Upper lobe of right lung (tissue), 1 donor: ENCODE measurements around the gene NMNAT3. TPM values are rescaled to one million over a fixed set of nuclear protein-coding genes. Genes with fewer than 3 reads are reported as not detected.
A peak's percentile ranks its signal among the peaks of the same experiment; 100 is the strongest.

Experiments
- ATAC-seq: fragments of 200-7000 bp; cut with Tn5 transposase; one replicate; pipeline ENCODE4 v1.9.1; 2020; ENCODE audit warnings: mild to moderate bottlenecking, moderate library complexity
- DNase-seq: peaks from one replicate; pipeline ENCODE4 v3.0.0-alpha.2; 2020
- H3K27ac ChIP-seq: fragments of 200-600 bp; one replicate; pipeline ENCODE4 v1.8.0; 2022
- H3K27me3 ChIP-seq: fragments of 200-600 bp; one replicate; pipeline ENCODE4 v1.8.0; 2022; ENCODE audit warnings: mild to moderate bottlenecking
- H3K36me3 ChIP-seq: fragments of 200-600 bp; one replicate; pipeline ENCODE4 v1.8.0; 2022
- H3K4me1 ChIP-seq: fragments of 200-600 bp; one replicate; pipeline ENCODE4 v1.8.0; 2022
- H3K4me3 ChIP-seq: fragments of 200-600 bp; one replicate; pipeline ENCODE4 v1.8.0; 2022; ENCODE audit warnings: mild to moderate bottlenecking
- H3K9me3 ChIP-seq: fragments of 200-600 bp; one replicate; pipeline ENCODE4 v1.8.0; 2022
- intact Hi-C: fragments of 100-400 bp; cut with DNase I; formaldehyde crosslinking; loops from one replicate; pipeline ENCODE4 v1.11.0; 2022
- total RNA-seq: library from RNA; stranded (reverse); fragmentation: NEBNext Ultra II Directional; extraction: Animal tissue kit (Norgen Biotek cat#: 25700); gene quantifications from one replicate; pipeline ENCODE4 v1.2.1, GENCODE V29; 2021
- TF ChIP-seq, protein P1 (sequence below): fragments of 200-600 bp; IDR thresholded peaks from one replicate; pipeline ENCODE4 v1.8.0; 2022; ENCODE audit warnings: antibody characterized with exemption
- donor health status: DM: no; HTN: yes; CAD: no; lungs with severe emphysema.

Gene NMNAT3
- total RNA-seq, 1 donor from 2014 or later, result 4.6 TPM

DNA sequence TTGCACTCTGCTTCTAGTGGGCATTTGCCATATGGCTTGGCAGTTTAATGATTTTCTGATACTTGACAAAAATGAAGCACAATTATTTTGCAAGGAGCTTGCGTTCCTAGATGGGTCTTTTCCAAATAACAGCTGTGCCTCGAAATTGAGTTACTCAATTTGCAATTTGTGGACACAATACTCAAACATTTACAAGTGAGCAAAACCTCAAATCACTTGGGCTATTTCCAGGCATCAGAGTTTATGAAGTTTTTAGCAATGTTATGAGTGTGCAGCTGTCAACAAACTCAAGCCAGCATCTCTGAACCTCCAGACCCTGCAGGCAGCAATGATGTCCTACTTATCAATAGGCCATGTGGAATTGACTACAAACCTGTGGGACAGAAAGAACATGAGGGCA is 41.3 kb downstream of the NMNAT3 start:
- TF ChIP-seq, protein P1, sequence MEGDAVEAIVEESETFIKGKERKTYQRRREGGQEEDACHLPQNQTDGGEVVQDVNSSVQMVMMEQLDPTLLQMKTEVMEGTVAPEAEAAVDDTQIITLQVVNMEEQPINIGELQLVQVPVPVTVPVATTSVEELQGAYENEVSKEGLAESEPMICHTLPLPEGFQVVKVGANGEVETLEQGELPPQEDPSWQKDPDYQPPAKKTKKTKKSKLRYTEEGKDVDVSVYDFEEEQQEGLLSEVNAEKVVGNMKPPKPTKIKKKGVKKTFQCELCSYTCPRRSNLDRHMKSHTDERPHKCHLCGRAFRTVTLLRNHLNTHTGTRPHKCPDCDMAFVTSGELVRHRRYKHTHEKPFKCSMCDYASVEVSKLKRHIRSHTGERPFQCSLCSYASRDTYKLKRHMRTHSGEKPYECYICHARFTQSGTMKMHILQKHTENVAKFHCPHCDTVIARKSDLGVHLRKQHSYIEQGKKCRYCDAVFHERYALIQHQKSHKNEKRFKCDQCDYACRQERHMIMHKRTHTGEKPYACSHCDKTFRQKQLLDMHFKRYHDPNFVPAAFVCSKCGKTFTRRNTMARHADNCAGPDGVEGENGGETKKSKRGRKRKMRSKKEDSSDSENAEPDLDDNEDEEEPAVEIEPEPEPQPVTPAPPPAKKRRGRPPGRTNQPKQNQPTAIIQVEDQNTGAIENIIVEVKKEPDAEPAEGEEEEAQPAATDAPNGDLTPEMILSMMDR, result no peak
- Histone ChIP-seq H3K27ac (no peak overlapping the region), H3K36me3 (no peaks in the 10 kb centered on the region), H3K4me3 (no peak overlapping the region), H3K9me3 (no peaks in the 10 kb centered on the region), H3K4me1 (no peaks in the 10 kb centered on the region), H3K27me3 (no peaks in the 10 kb centered on the region)
- no peak for ATAC-seq
- intact Hi-C loops, result no loop called here
- no peak for DNase-seq

DNA sequence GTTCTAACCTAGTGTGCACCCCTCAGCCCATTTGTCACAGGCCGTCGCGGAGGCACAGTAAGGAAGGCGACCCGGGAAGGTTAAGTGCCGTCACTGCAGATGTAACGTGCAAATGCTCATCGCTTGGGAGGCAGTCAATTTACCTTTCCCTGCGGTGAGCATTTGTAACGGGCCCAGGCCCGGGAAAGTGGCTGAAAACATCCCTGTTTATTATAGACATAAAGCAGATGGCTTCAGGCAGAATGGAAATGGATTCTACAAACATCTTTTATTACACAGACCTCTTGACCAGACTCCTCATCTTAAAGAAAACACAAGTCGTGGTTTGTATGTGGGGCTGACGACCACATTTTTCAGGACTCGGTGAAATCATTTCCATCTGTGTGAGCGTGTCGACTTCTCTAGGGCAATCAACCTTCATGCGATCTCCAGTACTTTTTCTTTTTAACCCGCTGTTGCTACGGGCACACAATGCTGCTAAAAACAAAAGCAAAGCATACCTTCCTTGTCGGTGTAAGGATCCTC is 43.6 kb downstream of the NMNAT3 start:
- Histone ChIP-seq H3K4me3 (no peak overlapping the region), H3K4me1 (no peaks in the 10 kb centered on the region), H3K27me3 (no peaks in the 10 kb centered on the region), H3K9me3 (no peaks in the 10 kb centered on the region), H3K27ac (no peak overlapping the region), H3K36me3 (no peaks in the 10 kb centered on the region)
- ATAC-seq (no peak), DNase-seq (no peak)
- TF ChIP-seq, protein P1, result no peak
- intact Hi-C loops, result no loop called here

DNA sequence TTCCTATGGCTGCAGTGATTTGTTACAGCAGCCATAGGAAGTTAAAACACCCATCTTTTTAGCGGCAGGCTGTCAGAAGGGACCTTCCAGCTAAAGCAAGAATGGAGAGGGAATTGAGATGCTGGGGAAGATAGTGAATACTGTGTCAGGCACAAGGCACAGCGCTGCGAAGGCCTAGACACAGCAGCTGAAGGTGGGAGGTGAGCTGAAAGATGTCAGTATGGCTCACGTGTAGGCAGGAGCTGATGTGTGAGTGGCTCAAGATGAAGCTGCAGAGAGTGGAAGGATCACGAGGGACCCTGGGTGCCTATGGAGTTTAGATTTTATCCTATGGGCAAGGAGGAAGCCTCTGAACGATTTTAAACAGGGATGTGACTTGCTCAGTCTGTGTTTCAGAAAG is 44.3 kb downstream of the NMNAT3 start:
- TF ChIP-seq, protein P1, result no peak
- Histone ChIP-seq H3K9me3 (no peaks in the 10 kb centered on the region), H3K27ac (no peak overlapping the region), H3K4me1 (no peaks in the 10 kb centered on the region), H3K27me3 (no peaks in the 10 kb centered on the region), H3K4me3 (no peak overlapping the region), H3K36me3 (no peaks in the 10 kb centered on the region)
- intact Hi-C loops, result no loop called here
- DNase-seq (no peak), ATAC-seq (no peak)

DNA sequence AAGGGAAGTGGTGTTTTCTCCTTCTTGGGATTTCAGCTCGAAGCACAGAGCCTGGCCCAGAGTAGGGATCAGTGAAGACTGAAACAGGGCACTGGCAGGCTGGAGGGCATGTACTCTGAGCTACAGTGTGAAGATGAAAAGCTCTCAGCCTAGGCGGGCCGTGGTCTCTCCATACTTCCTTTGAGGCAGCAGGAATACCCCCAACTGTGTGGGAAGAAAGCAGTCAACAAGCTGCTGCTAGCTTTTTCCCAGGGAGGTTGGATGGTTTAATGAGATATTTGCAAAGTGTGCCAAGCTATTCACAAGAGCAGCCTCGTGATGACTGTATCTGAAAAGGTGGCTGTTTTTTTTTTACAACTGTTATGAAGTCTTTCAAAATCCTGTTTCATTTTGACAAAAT is 47.2 kb downstream of the NMNAT3 start:
- Histone ChIP-seq H3K27me3 (no peaks in the 10 kb centered on the region), H3K36me3 (no peaks in the 10 kb centered on the region), H3K9me3 (no peaks in the 10 kb centered on the region), H3K27ac (no peak overlapping the region), H3K4me1 (no peaks in the 10 kb centered on the region), H3K4me3 (no peak overlapping the region)
- no peak for ATAC-seq
- TF ChIP-seq, protein P1, result no peak
- DNase-seq, result no peak
- intact Hi-C loops, result no loop called here

DNA sequence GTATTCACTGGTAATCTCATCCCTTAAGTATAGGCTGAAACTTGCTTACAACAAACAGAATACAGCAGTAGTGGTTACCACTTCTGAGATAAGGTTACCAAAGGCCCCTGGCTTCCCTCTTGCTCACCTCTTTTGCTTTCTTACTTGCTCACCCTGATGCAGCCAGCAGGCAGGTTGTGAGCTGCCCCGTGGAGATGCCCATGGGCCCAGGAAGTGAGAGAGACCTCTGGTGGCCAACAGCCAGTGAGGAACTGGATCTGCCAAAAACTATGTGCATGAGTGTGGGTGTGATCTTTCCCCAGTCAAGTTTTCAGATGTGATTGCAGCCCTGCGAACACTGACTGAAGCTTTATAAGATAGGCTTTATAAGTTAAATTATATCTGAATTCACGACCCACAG is 48.7 kb downstream of the NMNAT3 start:
- H3K9me3 ChIP-seq, result no peaks in the 10 kb centered on the region
- H3K36me3 ChIP-seq, result no peaks in the 10 kb centered on the region
- H3K27ac ChIP-seq, result no peak overlapping the region
- no peak overlapping the region for H3K4me3 ChIP-seq
- no peaks in the 10 kb centered on the region for H3K27me3 ChIP-seq
- no peaks in the 10 kb centered on the region for H3K4me1 ChIP-seq
- intact Hi-C loops, result no loop called here
- no peak for DNase-seq
- TF ChIP-seq, protein P1, result no peak
- ATAC-seq, result peak; percentile 64

DNA sequence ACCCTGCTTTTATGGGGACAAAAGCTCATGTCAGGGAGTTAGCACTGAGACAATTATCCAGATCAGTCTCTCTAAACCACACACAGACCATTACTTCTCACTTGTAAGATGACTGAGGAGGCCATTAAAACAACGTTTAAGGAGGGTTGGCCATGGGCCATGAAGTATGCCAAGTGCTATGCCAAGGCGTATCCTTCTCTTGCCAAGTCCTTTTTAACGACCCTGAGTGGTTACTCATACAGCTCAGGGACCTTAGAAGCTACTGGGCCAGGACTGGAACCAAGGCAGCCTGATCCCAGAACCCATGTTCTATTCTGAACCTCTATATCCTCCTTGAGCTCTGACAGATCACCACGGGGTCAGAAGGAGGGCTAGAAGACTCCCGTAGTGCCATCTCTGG is 50.0 kb downstream of the NMNAT3 start:
- no peak overlapping the region for H3K4me3 ChIP-seq
- DNase-seq, result no peak
- TF ChIP-seq, protein P1, result no peak
- no peak overlapping the region for H3K27ac ChIP-seq
- no peak for ATAC-seq
- intact Hi-C loops, result no loop called here
- no peaks in the 10 kb centered on the region for H3K9me3 ChIP-seq
- no peaks in the 10 kb centered on the region for H3K27me3 ChIP-seq
- no peaks in the 10 kb centered on the region for H3K4me1 ChIP-seq
- H3K36me3 ChIP-seq, result no peaks in the 10 kb centered on the region
